Measurements from ENCODE around the gene PTPN14.

The PTPN14 gene

DNA sequence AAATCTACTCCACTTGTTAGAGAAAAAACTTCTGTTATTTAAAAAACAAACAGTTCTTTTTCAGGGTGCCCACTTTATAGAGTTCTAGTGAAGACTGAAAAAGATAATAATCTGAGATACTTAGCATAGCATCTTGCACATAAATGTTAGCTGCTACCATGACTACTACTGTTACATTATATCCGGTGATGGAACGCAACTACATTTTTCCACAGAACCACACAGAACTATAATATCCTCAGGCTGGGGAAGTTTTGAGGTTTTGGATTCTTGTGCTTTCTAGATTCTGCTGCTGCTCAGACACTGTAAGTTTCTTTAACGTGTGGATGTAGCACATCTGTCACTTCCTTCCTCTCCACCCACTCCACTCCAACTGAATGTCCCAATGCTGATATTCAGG lies 110.3 kb downstream of the PTPN14 start:
- Mint-ChIP-seq H3K9me3 (no peaks in the 10 kb centered on the region), H3K27me3 (ENCODE audit: low read depth) (no peaks in the 10 kb centered on the region), H3K36me3 (ENCODE audit: low read depth) (no peaks in the 10 kb centered on the region), H3K27ac (peak overlapping the region; percentile 95), H3K4me3 (peak overlapping the region; percentile 21), H3K4me1 (ENCODE audit: low read depth) (peaks cover 57% of the 10 kb centered on the region)

GRCh38 chr1:214440219-214440965 lies 111.0 kb downstream of the PTPN14 start:
- no peak overlapping the region for H3K4me3 Mint-ChIP-seq
- H3K36me3 Mint-ChIP-seq (ENCODE audit: low read depth): no peaks in the 10 kb centered on the region
- H3K27ac Mint-ChIP-seq: peak overlapping the region; percentile 95
- peaks cover 5% of the 10 kb centered on the region for H3K9me3 Mint-ChIP-seq
- H3K4me1 Mint-ChIP-seq (ENCODE audit: low read depth): peaks cover 53% of the 10 kb centered on the region
- H3K27me3 Mint-ChIP-seq (ENCODE audit: low read depth): no peaks in the 10 kb centered on the region

DNA sequence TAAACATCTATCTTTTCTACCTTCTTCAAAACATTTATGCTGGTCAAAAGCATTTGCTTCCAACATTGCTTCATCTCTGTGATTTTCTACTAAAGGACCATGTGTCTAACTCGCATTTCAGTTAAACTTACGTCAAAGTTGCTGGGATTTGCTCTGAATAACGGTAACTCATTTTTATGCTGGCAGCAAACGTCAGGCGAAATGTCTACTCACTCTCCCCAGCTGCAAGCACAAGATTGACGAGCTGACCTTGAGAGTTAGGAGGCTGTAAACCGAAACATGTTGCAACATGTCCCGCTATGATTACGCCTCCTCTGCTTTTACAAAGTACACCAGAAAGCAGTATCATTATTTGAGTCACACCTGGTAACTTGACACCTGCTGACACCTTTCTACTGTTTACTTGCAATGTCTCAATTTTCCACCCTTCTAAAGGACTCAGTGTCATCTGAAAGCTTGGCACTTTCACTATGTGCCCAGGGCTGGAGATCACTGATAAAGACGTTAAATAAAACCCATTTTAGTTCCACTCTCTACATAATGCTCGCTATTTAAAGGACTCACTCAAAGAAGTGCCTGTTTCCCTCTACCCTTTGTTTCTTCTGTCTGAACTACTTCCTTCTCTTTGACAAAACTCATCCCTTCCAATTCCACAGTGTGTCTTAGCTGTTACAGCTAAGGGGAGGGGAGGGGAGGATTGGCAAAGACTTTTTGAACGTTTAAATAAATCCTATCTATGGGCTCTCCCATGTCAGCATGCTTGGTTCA lies 111.9 kb downstream of the PTPN14 start:
- H3K27ac Mint-ChIP-seq: peak overlapping the region; percentile 95
- peaks cover 46% of the 10 kb centered on the region for H3K4me1 Mint-ChIP-seq (ENCODE audit: low read depth)
- H3K27me3 Mint-ChIP-seq (ENCODE audit: low read depth): no peaks in the 10 kb centered on the region
- H3K4me3 Mint-ChIP-seq: peak overlapping the region; percentile 64
- no peaks in the 10 kb centered on the region for H3K36me3 Mint-ChIP-seq (ENCODE audit: low read depth)
- peaks cover 5% of the 10 kb centered on the region for H3K9me3 Mint-ChIP-seq

GRCh38 chr1:214438530-214438929 lies 112.9 kb downstream of the PTPN14 start:
- Mint-ChIP-seq H3K4me1 (ENCODE audit: low read depth) (peaks cover 44% of the 10 kb centered on the region), H3K36me3 (ENCODE audit: low read depth) (no peaks in the 10 kb centered on the region), H3K27ac (peak overlapping the region; percentile 95), H3K9me3 (peaks cover 5% of the 10 kb centered on the region), H3K4me3 (peak overlapping the region; percentile 64), H3K27me3 (ENCODE audit: low read depth) (no peaks in the 10 kb centered on the region)

DNA sequence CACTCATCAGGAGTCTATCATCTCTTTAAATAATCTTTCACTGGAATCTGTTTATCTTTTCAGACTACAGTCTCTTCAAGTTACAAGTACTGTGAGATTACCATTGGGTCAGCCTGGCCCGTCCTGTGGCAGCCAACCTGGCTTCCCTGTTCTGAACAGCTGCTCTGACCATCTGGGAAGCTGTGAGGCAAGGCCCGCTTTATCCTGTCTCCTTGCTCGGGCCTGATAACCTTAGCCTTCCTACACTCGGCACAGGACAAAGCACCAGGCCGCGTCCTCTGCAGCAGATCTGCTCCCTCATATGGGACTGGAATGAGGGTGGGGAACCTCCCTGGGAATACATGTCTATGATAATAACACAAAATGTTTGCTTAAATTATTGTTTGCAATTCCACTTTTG lies 113.3 kb downstream of the PTPN14 start:
- Mint-ChIP-seq H3K9me3 (peaks cover 5% of the 10 kb centered on the region), H3K4me1 (ENCODE audit: low read depth) (peaks cover 41% of the 10 kb centered on the region), H3K4me3 (no peak overlapping the region), H3K36me3 (ENCODE audit: low read depth) (no peaks in the 10 kb centered on the region), H3K27me3 (ENCODE audit: low read depth) (no peaks in the 10 kb centered on the region), H3K27ac (peak overlapping the region; percentile 95)

DNA sequence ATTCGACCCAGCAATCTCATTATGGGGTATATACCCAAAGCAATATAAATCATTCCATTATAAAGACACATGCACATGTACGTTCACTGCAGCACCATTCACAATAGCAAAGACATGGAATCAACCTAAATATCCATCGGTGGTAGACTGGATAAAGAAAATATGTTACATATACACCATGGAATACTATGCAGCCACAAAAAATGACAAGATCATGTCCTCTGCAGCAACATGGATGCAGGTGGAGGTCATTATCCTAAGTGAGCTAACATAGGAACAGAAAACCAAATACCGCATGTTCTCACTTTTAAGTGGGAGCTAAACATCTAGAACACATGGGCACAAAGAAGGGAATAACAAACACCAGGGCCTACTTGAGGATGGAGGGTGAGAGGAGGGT lies 115.5 kb downstream of the PTPN14 start:
- H3K9me3 Mint-ChIP-seq: peaks cover 5% of the 10 kb centered on the region
- H3K4me1 Mint-ChIP-seq (ENCODE audit: low read depth): peaks cover 34% of the 10 kb centered on the region

DNA sequence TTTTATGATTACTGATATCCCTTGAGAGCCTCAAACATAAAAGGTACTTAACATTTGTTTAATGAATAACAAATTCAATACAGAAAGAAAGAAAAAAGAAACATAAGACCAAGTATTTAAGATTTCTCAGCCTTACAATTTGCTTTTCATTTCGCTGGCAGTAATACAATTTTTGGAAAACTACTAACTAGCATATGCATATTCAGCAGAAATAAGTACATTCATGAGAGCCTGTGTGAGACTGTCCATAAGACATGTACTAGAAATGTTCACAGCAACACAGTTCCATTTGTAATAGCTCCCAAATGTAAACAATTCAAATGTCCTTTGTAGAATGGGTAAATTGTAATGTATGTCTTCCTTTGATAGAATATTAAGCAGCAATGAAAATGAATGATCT lies 119.2 kb downstream of the PTPN14 start:
- peaks cover 6% of the 10 kb centered on the region for H3K36me3 Mint-ChIP-seq (ENCODE audit: low read depth)
- H3K4me1 Mint-ChIP-seq (ENCODE audit: low read depth): peaks cover 23% of the 10 kb centered on the region
- no peak overlapping the region for H3K27ac Mint-ChIP-seq
- peaks cover 5% of the 10 kb centered on the region for H3K9me3 Mint-ChIP-seq
- H3K4me3 Mint-ChIP-seq: no peak overlapping the region
- H3K27me3 Mint-ChIP-seq (ENCODE audit: low read depth): no peaks in the 10 kb centered on the region

More for the DNA sequence above, 115.5 kb downstream of the PTPN14 start:
- Mint-ChIP-seq H3K27me3 (ENCODE audit: low read depth) (no peaks in the 10 kb centered on the region), H3K4me3 (no peak overlapping the region), H3K36me3 (ENCODE audit: low read depth) (no peaks in the 10 kb centered on the region), H3K27ac (no peak overlapping the region)

DNA sequence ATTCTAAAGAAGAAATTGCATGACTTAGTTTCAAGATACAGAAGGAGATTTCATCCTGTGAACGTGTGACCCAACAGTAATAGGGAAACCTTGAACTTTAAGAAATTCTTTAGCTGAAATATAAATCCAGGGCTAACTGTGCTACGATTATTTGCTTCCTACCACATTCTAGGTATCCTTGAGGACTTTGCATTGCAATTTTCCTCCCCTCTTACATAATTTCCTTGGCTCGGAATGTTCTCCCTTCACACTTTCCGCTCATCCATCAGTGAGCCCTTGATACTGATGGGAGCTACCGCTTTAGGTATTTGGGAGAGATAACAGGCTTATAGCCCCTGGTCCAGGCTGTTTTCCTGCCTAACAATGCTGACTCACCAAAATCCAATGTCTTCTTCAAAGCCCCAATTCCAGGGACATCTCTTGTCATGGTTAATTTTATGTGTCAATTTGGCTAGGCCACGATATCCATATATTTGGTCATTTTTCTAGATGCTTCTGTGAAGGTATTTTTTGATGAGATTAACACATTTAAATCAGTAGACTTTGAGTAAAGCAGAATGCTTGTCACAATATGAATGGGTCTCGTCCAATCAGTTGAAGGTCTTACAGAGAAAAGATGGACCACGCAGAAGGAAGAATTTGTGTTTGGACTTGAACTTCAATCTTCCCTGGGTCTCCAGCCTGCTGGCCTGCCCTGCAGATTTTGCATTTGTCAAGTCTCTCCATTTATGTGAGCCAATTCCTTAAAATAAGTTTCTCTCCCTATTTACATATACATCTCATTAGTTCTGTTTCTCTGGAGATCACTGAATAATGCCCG lies 121.2 kb downstream of the PTPN14 start:
- Mint-ChIP-seq H3K9me3 (no peaks in the 10 kb centered on the region), H3K4me1 (ENCODE audit: low read depth) (peaks cover 34% of the 10 kb centered on the region), H3K4me3 (no peak overlapping the region), H3K27ac (no peak overlapping the region), H3K27me3 (ENCODE audit: low read depth) (no peaks in the 10 kb centered on the region), H3K36me3 (ENCODE audit: low read depth) (peaks cover 7% of the 10 kb centered on the region)

DNA sequence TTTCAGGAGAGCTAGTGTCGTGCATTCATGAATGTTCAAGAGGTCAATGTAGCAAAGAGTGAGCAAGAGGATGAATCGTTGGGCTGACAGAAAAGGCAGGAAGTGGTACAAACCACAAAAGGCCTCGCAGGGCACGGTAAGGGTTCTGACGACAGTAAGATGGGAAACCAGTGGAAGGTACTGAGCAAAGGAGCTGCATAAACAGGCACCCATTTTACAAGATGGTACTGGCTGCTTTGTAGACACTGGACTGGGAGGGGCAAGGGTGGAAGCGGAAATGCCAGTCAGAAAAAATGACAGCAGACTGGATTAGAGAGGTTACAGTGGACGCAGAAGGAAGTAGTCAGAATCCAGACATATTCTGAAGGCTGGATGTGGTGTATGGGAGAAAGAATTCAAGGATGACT lies 123.5 kb downstream of the PTPN14 start:
- Mint-ChIP-seq H3K27me3 (ENCODE audit: low read depth) (peaks cover 2% of the 10 kb centered on the region), H3K4me3 (peak overlapping the region; percentile 64), H3K4me1 (ENCODE audit: low read depth) (peaks cover 34% of the 10 kb centered on the region), H3K36me3 (ENCODE audit: low read depth) (peaks cover 10% of the 10 kb centered on the region), H3K9me3 (peaks cover under 1% of the 10 kb centered on the region), H3K27ac (peak overlapping the region; percentile 96)

GRCh38 chr1:214426426-214426812 lies 125.0 kb downstream of the PTPN14 start:
- Mint-ChIP-seq H3K4me3 (no peak overlapping the region), H3K9me3 (peaks cover 12% of the 10 kb centered on the region), H3K27me3 (ENCODE audit: low read depth) (peaks cover 3% of the 10 kb centered on the region), H3K36me3 (ENCODE audit: low read depth) (peaks cover 15% of the 10 kb centered on the region), H3K27ac (peak overlapping the region; percentile 31), H3K4me1 (ENCODE audit: low read depth) (peaks cover 34% of the 10 kb centered on the region)

DNA sequence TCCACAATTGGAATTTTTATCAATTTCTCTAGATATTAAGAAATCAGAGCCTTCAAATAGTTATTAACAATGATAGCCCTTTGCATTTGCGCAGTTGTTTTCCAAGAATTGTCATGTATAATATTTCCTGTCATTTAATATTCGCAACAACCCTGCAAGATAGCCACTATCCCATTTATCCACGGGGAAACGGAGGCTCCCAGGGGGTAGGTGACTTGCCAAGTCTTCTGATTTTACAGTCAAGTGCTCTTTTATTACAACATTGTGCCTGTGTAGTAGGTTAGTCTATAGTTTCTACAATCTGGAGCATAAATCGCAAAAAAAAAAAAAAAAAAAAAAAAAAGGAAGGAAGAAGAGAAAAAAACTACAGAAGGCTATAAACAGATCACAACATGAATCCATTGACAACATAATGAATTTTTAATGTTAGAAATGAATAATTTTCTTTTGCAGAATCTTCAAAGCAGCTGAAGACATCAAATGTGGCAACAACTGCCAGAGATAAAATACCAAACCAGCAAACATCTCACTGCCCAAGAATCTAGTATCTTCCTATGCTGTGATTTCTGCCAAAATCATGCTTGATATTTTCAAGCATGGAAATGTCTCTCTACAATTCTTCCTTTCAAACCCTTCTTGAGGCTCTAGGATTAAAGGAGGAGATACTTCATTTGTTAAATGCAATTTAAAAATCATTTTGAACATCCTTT lies 125.5 kb downstream of the PTPN14 start:
- peaks cover 16% of the 10 kb centered on the region for H3K9me3 Mint-ChIP-seq

DNA sequence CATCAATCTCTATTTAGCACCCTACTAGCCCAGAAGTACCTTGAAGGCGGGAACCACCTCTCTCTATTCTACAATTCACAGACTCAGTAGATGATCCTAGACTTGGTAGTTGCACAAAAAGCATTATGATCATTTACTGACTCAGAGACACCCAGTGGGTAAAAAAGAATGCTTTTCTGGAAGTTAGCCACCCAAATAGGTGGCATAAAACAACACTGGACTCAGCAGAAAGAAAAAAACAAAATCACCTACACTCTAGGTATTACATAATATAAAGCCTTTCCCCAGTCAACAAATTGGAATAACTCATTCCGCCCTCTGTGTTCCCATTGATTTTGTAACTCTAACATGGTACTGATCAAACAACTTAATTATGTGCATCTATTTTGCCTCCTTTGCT lies 126.3 kb downstream of the PTPN14 start:
- peaks cover 16% of the 10 kb centered on the region for H3K9me3 Mint-ChIP-seq
- no peak overlapping the region for H3K4me3 Mint-ChIP-seq
- peak overlapping the region; percentile 26 for H3K27ac Mint-ChIP-seq
- H3K4me1 Mint-ChIP-seq (ENCODE audit: low read depth): peaks cover 35% of the 10 kb centered on the region
- H3K36me3 Mint-ChIP-seq (ENCODE audit: low read depth): peaks cover 17% of the 10 kb centered on the region
- H3K27me3 Mint-ChIP-seq (ENCODE audit: low read depth): peaks cover 3% of the 10 kb centered on the region

More for the DNA sequence above, 125.5 kb downstream of the PTPN14 start:
- peaks cover 3% of the 10 kb centered on the region for H3K27me3 Mint-ChIP-seq (ENCODE audit: low read depth)
- H3K4me3 Mint-ChIP-seq: no peak overlapping the region
- H3K27ac Mint-ChIP-seq: peak overlapping the region; percentile 31
- peaks cover 16% of the 10 kb centered on the region for H3K36me3 Mint-ChIP-seq (ENCODE audit: low read depth)
- H3K4me1 Mint-ChIP-seq (ENCODE audit: low read depth): peaks cover 35% of the 10 kb centered on the region

DNA sequence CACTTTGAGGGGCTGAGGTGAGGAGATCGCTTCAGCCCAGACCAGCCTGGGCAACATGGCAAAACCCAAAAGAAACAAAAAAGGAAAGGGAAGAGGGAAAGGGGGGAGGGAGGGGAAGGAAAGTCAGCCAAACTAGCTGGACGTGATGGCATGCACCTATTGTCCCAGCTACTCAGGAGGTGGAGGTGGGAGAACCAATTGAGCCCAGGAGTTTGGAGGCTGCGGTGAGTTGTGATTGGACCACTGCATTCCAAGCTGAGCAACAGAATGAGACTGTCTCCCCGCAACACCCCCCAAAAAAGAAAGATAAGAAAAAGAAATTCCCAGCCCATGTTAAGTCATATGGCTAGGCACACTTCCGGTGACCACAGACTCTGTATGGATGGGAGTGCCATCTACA lies 128.4 kb downstream of the PTPN14 start:
- Mint-ChIP-seq H3K27me3 (ENCODE audit: low read depth) (peaks cover 3% of the 10 kb centered on the region), H3K27ac (no peak overlapping the region), H3K9me3 (peaks cover 16% of the 10 kb centered on the region), H3K4me3 (no peak overlapping the region), H3K4me1 (ENCODE audit: low read depth) (peaks cover 40% of the 10 kb centered on the region), H3K36me3 (ENCODE audit: low read depth) (peaks cover 16% of the 10 kb centered on the region)

DNA sequence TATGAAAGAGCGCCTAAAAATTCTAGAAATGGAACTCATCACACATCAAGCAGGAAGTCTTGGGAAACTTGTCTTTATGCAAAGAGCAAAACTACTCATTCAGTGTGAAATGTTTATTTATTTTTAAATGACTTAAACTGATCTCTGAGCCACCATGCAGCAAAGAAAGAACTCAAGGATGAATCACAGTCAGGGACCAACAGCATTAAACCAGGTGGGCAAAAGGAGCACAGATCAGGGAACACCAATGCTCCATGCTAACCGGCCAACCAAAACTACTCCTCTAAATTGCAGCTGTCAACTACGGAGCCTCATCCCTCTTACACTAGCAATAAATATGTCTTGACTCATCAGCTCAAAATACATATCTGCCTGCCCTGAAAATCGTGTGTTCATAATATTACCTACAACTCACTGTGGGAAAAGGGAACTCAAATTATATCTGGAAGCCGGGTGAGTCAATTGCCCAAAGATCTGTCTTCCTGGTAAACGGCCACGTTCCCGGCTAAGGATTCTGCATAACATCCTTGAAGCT lies 129.2 kb downstream of the PTPN14 start:
- peaks cover 16% of the 10 kb centered on the region for H3K9me3 Mint-ChIP-seq
- peaks cover 41% of the 10 kb centered on the region for H3K4me1 Mint-ChIP-seq (ENCODE audit: low read depth)
- peaks cover 13% of the 10 kb centered on the region for H3K36me3 Mint-ChIP-seq (ENCODE audit: low read depth)
- H3K27me3 Mint-ChIP-seq (ENCODE audit: low read depth): peaks cover 3% of the 10 kb centered on the region
- no peak overlapping the region for H3K4me3 Mint-ChIP-seq
- no peak overlapping the region for H3K27ac Mint-ChIP-seq

Data from T-helper 1 cell treated with Interleukin-12 subunit alpha and Interleukin-12 subunit beta and Interleukin-4 antibody, amounts not matched to agents 30 μg/mL and 1 μg/mL, for 36 hours (primary cell).